PFSK-1 (cell line): Measurements from ENCODE around the gene FAIM.

Experiments used
- FOXP2 ChIP-seq: optimal IDR thresholded peaks from 2 replicates; pipeline ENCODE3; 2011; ENCODE audit warnings: borderline replicate concordance, control low read depth, inconsistent platforms; ENCODE audit not compliant: insufficient read depth; ENCODE audit errors: extremely low read length, extremely low read depth
- POLR2AphosphoS5 ChIP-seq: IDR thresholded peaks from 2 replicates; pipeline ENCODE4 v1.6.1; 2012; ENCODE audit warnings: low read depth, mild to moderate bottlenecking, control low read depth, low read length, moderate library complexity
- REST ChIP-seq, 2 experiments: IDR thresholded peaks; 2 replicates each; pipeline versions ENCODE4 v1.6.1 to v1.8.0; 2011 to 2012; ENCODE audit warnings: low read depth in 2 of 2, low read length in 2 of 2, control low read depth in 1 of 2, inconsistent platforms in 1 of 2, mild to moderate bottlenecking in 1 of 2, moderate library complexity in 1 of 2; ENCODE audit not compliant: insufficient read depth in 1 of 2
- SIN3A ChIP-seq: IDR thresholded peaks from 2 replicates; pipeline ENCODE4 v1.6.1; 2012; ENCODE audit warnings: mild to moderate bottlenecking, low read length, moderate library complexity, borderline replicate concordance; ENCODE audit not compliant: insufficient read depth
- TAF1 ChIP-seq: IDR thresholded peaks from 2 replicates; pipeline ENCODE4 v1.6.1; 2012; ENCODE audit warnings: low read length, control low read depth, borderline replicate concordance; ENCODE audit not compliant: insufficient read depth

GRCh38 chr3:138560501-138560900 lies 48.1 kb upstream of the FAIM start:
- no peak for TF ChIP-seq SIN3A
- no peak for TF ChIP-seq POLR2AphosphoS5
- no peak for TF ChIP-seq REST (IDR thresholded peaks at IDR 0.05; ENCODE audit: insufficient read depth in 1 of 2, low read depth in 2 of 2, low read length in 2 of 2)
- TF ChIP-seq TAF1 = no peak
- TF ChIP-seq FOXP2 = no peak
